HG03103 (cell line): ENCODE data around the gene TRAPPC11.
"Not testable (repeated sequence)": the region's sequence is repeated elsewhere in the genome, so short reads cannot be mapped to it uniquely, and the experiment has no call there.

Experiments used
- ATAC-seq: cut with Tn5 transposase; IDR thresholded peaks from one replicate; pipeline ENCODE4 v1.9.1; 2021; ENCODE audit warnings: low read depth; ENCODE audit not compliant: unreplicated experiment

The TRAPPC11 gene

GRCh38 chr4:183718876-183719275 is 59.8 kb downstream of the TRAPPC11 start:
- ATAC-seq, result no peak

- no peak for ATAC-seq
Observed at GRCh38 chr4:183721207-183722081, 62.4 kb downstream of the TRAPPC11 start.

GRCh38 chr4:183722731-183723560 is 63.9 kb downstream of the TRAPPC11 start:
- ATAC-seq, result peak; percentile 67

GRCh38 chr4:183723561-183724228 is 64.6 kb downstream of the TRAPPC11 start:
- ATAC-seq, result no peak

GRCh38 chr4:183725585-183725984 is 66.5 kb downstream of the TRAPPC11 start:
- ATAC-seq, result not testable (repeated sequence)

- no peak for ATAC-seq
Observed at GRCh38 chr4:183727482-183727881, 68.4 kb downstream of the TRAPPC11 start.

GRCh38 chr4:183728223-183729068 is 69.4 kb downstream of the TRAPPC11 start:
- ATAC-seq, result no peak

- ATAC-seq, result no peak
Observed at GRCh38 chr4:183729069-183729406, 69.9 kb downstream of the TRAPPC11 start.

- ATAC-seq, result no peak
Observed at GRCh38 chr4:183729430-183730328, 70.6 kb downstream of the TRAPPC11 start.

- ATAC-seq, result no peak
Observed at GRCh38 chr4:183732296-183732695, 73.2 kb downstream of the TRAPPC11 start.

GRCh38 chr4:183733181-183733580 is 74.1 kb downstream of the TRAPPC11 start:
- ATAC-seq, result no peak

- ATAC-seq, result peak; percentile 85
Observed at GRCh38 chr4:183738081-183738673, 79.1 kb downstream of the TRAPPC11 start.

- ATAC-seq, result no peak
Observed at GRCh38 chr4:183738961-183739360, 79.9 kb downstream of the TRAPPC11 start.

GRCh38 chr4:183746305-183747229 is 87.5 kb downstream of the TRAPPC11 start:
- ATAC-seq, result no peak

- no peak for ATAC-seq
Observed at GRCh38 chr4:183747380-183747779, 88.3 kb downstream of the TRAPPC11 start.

GRCh38 chr4:183747931-183748670 is 89.0 kb downstream of the TRAPPC11 start:
- ATAC-seq, result no peak

GRCh38 chr4:183751106-183751505 is 92.0 kb downstream of the TRAPPC11 start:
- no peak for ATAC-seq
